Activated gamma-delta T cell treated with anti-CD3 and anti-CD28 coated beads, Interleukin-2, amount 50 U/mL, for 16 hours (primary cell): Measurements from ENCODE around the gene CAMKV.
A peak's percentile ranks its signal among the peaks of the same experiment; 100 is the strongest.

Source experiments
- DNase-seq: peaks from one replicate; pipeline ENCODE4 v3.0.0-alpha.2; 2020; ENCODE audit warnings: low read depth

The CAMKV gene

DNA sequence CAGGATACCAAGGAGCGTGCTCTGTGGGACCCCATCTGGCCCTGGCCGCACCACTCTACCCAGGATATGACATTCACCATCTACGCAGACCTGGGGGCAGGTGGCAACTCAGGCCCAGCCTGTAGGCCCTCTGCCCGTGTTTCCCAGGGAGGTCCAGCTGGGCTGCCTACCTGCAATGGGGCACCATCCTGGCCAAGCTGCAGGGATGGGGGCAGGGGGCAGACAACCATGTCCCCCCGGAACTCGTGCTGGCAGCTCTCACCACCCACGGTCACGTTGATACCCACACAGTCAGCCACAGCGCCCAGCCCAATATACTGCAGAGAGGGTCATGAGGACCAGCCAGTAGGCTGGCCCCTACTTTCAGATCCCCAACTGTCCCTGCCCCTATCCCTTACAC, 26.1 kb upstream of the CAMKV start:
- DNase-seq = no peak

DNA sequence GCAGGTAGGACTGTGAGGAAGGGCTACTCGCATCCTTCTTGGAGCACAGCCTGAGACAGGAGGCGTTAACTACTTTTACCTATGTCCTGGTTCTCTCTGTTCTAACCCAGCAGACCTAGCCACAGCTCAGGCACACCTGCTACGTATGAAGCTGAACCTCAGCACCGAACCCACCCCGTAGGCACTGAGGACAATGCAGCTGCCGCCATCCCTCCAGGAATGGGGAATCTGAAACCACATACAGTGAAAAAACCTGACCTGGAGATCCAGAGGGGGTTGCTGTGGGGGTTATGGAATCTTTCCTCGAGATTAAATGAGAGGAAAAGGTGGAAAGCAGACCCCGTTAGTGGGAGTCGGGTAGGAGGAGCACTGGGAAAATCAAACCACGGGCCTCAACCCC, 19.6 kb upstream of the CAMKV start:
- no peak for DNase-seq

DNA sequence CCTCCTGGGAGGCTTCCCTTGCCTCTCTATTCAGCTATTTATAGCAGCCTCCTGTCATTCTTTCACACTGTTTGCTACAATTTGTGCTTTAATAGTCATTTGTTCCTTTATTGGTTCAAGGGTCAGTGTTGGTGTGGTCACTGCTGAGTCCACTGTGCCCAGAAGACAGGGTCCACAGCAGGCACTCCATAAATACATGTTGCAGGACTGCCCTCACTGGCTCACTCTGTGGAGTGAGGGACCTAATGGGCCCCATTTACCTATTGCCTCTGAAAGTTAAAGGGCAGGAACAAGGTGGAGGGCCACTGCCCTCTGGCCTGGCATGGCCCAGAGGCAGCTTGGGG, 17.2 kb upstream of the CAMKV start:
- DNase-seq = no peak

DNA sequence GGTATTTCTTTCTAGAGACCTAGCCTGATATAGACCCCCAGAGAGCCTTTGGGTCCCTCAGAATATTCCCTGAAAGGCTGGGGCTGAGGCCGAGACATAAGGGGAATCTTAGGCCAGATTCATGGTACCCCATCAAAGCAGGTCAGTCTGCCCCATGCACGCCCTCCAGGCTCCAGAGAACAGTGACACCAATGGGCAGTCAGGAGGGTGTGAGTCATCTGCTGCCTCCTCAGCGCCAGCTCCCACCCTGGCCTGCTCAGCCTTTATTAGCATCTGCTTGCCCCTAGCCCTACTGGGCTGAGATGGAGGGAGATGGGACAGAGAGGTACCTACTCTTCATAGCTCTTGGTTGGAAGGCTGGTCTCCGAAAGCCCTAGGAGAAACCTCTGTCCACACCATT, 14.3 kb upstream of the CAMKV start:
- no peak for DNase-seq

DNA sequence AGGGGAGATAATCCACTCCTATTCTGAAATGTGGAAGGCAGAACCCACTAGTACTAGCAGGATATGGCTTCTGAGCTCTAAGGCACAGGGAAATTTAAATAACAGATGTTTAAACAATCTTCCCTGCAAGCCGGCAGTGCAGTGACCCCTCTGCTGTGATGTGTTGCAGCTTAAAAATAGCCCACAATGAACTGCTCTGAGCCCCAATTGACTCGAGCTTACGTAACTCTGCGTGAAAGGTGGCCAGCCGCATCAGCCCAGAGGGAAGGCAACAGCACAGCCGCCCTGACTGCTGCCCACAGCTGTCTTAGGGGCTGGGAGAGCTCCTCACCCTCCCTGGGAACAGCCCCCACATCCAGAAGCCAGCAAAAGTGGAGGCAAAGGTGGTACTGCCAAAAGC, 12.5 kb upstream of the CAMKV start:
- no peak for DNase-seq

DNA sequence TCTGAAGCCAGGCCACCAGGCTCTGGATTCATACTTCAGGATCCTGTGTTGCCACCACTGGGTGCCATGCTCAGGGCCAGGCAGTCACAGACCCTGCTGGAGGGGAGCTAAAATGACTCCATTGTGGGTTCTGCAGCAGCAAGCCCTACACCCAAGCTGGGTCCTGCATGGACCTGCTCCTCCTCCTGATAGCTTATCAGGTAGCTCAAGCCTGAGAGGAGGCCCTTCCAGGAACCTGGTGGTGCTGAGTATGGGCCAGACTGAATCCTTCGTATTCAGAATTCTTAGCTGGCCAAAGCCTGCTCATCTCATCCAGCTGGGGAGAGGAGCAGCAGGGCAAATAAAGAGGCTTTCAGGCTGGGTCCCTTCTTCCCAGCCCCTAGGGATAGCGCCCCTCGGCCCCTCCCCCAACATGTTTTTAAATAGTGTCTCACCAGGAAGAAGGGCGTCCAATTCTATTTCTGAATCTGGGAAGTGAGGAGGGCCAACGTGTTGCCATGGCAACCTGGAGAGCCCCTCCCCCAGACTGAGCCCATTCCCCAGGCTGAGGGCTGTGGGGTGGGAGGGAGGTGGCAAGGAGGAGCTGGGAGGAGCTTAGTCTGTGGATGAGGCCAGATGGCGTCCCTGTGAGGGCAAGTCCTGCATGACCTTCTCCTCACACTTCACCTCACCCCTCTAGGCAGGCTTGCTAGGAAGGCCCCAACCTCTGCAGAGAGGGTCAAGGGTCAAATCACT, 11.0 kb upstream of the CAMKV start:
- DNase-seq = no peak

DNA sequence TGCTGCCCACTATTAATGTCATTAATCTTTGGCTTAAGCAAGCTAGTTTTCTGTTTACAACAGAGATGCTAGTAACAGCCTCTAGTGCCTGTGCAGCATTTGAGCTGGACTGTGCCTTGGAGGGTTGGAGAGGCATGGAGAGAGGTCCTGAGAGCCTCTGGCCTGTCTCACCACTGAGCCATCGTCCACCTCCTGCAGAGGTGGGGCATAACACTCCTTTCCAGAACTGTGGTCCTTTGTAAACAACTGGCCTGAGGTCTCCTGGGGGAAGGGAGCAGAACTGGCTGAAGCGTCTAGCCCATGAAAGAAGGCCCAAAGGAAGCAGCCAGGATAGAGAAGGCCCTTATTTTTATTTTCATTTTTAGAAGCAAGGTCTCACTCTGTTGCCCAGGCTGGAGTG, 10.0 kb upstream of the CAMKV start:
- DNase-seq = no peak

DNA sequence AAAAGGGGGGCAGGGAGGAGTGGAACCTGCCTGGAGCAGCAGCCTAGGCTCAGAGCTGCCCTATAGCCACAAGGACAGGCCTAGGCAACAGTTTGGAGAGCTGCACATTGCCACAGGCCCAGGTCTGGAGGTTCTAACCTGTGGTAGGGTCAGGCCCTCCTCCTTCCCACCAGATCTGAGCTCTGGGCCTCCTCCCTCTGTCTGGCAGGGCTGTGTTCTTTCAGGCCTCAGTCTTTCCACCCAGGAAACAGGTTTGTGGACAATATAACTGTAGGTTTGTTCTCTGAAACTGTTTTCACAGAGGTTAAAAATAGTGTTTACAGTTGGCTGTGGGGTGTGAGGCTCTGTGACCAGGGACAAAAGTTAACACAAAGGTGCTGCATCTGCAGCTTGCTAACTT, 9.0 kb upstream of the CAMKV start:
- DNase-seq = no peak

DNA sequence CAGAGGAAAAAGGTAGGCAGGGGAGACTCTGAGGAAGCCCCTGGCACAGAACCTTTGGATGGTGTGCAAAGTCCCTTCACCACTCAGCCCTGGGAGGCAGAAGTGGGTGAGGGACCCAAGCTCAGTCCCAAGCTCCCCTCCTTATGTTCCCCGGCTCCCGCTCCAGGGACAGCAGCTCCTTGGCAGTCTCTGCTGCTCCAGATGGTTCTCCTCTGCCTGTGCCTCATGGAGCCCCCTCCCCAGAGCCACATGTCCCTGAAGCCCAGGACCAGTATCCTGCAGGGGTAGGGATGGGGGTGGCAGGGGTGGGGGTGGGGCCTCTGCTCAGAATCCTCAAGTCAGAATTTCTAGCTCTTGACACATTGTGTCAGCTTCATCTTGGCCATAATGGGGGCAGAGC, 8.0 kb upstream of the CAMKV start:
- no peak for DNase-seq

DNA sequence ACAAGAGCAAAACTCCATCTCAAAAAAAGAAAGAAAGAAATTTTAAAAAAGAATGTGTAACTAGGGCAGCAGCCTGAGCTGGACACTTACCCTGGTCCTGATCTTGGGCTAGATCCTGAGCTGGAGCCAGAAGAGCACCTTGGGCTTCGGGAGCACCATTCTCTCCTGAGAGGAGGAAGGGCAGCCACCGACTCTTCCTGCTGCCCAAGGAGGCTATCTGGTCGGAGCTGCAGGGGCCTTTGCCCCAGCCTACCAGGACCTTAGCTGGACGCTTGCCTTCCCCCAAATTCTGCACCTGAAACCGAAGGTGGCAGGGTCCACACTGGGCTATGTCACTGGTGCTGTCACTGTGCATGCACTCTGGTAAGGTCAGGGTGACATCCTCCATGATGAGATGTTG, 6.9 kb upstream of the CAMKV start:
- no peak for DNase-seq

DNA sequence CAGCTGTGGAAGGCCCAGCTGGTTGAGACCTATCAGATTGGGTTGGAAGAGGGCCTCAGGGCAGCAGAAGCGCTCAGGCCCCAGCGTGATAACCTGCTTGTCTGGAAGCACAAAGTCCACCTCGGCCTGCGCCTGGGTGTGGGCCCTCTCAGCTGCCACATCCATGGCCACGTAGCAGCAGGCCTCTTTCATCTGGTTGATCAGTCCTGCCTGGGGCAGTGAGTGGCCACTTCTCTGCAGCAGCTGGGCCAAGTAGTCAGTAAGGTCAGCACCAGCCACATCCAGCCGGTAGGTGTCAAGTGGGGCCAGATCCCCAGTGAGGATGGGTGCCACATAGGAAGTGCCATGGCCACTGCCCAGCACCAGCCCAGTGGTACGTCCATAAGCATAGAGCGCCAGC, 3.9 kb upstream of the CAMKV start:
- DNase-seq = no peak

DNA sequence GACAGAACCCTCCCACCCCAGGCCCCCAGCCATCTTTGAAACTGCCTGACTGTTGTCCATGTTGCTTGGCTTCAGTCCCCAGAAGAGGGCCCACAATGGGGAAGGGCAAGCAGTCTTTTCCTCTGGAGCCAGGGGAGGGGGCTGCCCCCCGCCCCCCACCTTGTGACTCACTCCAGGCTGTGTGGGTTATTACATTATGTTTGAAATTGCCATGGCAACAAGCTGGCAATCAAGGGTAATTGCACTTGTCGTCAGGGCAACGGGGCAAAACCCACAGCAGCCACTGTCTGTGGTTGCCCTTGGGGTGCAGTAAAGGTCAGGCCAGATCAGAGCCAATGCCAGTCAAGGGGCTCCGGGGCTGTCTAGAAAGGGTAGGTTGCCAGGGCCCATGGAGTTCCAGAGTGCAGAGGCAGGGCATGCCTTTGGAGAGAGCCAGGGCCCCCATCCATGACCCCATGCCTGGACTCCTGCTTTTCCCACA, 3.1 kb upstream of the CAMKV start:
- DNase-seq = no peak

DNA sequence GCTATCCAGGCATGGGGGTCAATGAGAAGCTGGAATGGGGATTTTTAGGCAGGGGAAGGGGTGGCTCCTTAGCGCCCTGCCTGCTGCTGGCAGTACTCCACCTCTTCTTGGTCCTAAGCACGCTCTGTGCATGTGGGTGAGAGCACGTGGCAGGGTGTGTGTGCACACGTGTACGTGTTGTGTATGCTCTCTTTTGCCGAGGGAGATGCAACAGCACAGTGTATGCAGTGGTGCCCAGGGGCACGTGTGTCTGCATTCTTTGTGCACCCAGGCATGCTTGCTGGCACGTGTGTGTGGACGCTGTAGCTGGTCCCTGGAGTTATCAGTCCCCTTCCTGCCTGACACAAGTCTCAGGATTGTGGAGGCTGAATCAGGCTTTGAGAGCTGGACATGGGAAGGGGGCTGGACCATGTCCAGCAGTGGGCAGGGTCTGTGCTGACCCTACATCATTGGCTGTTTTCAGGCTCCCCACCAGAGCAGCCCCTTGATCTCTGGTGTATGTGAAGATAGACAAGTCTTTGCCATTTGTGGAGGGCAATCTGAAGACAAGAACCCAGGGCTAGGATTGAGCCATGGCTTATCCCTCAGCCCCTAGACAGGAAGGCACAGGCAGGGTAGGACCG, 1.9 kb upstream of the CAMKV start:
- DNase-seq = no peak

DNA sequence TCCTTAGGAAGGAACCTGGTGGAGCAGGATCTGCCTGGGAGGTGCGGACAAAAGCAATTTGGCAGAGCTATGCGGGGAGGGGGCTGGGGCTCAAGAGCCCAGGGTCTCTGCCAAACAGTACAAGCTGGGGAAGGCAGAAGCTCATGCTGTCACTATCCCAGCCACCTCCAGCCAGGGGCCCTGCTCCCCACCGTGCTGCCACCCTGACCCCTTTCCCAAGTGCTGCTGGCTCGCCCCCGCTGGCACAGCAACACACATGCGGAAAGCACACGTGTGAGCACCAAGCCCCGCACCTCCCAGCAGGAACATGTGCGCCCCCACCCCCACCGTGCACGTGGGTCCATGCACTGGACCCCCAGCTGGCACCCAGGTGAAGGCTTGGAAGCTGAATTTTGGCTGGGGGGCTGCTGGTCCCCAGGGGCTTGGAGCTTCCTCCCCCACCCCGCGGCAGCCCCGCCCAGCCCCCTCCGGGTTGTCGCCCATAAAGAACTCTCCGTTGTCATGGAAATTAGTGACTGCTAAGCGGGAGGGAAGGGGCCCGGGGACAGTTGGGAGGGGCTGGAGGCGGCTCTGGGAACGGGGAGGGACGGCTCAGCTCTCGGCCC, 742 bp downstream of the CAMKV start:
- DNase-seq = no peak

DNA sequence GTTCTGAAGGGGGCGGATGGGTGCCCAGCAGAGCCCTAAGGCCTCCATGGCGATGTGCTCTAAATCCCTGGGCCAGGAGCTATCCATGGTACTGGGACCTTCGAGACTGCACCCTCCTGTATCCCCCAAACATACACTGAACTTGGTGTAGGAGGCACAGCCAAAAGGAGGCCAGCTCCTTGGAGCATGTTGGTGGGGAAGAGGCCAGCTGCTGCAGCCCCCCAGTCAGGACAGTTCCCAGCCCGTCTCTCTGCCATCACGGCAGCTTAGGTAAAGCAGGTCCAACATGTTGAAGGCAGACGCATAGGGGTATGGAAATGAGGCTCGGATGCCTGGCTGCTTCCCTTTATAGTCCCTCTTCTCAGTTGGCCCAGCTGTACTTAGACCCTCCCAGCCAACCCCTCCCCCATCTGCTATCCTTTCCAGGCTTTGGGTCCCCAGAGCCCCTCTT, 1.8 kb downstream of the CAMKV start:
- DNase-seq = no peak

DNA sequence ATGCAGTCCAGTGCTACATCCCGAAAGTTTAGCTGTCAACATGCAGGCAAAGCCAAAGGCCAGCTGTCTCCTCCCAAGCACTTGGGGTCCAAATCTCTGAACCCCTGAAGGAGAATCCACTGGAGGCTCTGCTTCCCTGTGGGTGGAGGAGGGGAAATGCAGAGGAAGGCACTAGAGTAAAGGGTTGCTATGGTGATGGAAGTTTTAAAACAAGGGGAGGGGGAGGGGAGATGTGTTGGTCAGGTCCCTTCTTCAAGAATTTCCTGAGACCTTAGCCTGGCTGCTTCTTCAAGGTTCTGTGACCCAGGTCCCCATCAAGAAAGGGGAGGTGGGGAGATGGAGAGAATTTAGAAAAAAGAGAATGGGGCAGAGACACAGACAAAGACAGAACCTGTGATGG, 2.3 kb downstream of the CAMKV start:
- no peak for DNase-seq

DNA sequence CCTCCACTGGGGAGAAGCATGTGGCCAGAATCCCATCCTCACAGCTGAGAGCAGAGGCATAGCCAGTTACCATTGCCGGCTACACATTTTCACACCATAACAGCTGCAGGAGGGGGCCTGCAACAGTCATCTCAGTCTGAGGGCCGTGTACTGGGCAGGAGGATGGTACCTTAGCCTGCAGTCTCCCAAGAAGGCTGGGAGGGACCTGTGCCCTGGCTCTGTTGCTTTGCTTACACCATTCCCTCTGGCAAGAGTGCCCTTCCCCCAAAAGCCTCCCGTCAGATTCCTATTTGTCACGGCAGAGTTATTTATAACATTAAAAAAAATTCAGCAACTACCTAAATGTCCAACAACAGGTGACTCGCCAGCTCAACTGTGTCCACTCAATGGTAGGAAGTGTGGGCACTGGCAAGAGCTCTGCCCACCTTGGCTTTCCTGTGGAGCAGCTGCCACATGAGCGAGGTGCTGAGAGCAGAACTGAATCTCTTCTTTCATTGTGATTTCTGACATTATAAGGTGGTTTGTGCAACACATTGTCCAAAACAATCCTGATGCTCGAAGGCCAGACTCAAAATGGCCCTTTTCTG, 4.4 kb downstream of the CAMKV start:
- no peak for DNase-seq

DNA sequence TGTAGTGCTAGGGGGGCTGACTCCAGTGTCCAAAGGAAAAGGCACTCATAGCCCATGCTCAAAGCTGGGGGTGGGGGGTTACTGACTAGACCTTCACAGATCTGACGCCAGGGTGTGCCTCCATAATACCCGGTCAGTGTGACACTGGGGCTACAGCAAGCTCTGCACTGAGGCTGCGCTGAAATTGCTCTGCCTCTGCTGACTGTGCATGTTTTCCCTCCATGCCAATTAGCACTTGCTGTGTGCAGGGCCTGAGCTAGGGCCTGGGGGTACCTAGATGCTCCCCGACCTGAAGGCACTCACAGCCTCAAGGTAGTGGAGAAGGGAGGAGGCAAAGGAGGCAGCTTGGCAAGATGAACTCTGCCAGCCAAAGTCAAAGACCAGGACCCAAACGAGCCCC, 5.2 kb downstream of the CAMKV start:
- DNase-seq = no peak

DNA sequence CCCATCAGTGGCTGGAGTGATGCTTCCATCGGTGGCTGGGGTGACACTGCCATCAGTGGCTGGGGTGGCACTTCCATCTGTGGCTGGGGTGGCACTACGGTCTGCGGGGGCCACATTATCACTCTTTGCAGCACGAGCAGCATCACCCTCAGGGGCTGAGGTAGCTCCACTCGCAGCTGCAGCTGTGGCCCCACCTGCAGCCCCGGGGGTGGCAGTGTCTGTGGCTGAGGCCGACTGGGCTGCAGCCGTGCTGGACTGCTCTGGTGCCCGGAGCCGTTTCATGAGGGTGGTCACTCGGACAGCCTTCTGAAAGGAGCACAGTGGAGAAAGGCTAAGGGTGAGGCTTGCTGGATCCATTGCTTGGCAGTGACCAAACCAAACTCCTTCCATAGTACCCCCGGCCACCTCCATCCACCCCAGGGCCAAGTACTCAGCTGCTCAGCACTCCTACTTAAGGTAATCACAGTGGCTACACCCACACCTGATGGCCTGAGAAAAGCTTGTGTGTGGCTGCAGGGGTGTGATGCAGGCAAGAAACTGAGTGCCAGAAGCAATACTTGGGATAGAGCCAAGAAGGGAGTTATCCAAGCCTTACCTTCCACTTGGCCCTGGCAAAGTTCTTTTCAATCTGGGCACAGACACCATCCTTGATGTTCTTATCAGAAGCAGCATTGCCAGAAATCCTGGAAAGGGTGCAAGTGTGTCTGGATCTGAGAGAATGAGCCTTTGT, 10.0 kb downstream of the CAMKV start:
- no peak for DNase-seq

DNA sequence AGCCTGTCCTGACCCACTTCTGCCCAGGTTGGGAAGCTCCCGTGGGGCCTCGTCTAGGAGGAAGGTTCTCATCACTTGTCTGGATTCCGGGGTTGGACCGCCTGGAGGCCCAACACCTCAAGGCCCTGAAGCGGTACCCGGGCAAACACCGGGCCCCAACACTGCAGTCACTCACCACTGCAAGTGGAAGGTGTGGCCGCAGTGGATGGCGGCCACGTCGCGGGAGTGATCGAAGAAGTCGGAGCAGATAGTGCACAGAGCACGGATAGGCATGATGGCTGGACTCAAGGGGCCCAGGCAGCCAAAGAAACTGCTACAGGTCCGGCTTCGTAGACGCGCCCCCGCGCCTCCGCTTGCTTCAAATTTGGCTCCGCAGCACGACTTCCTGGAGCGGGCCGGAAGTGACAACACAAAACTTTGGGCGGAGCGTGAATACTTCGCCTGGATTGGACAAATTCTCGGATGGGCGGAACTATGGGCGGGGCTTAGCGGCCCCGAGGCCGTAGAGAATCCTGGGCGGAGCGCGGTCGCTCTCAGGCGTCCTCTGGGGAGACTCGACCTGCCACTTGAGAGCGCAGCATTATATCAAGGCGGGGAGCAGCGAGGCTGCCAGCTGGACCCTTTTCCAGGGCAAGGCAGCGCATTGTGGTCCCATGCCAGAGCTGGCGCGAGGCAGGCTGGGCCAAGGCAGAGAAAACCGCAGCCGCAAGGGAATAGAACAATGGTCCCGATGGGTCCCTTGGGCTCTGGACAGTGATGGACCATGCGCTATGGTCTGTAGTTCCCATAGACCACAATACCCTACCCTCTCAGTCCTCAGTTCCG, 13.3 kb downstream of the CAMKV start, which contains the start of gene TRAIP:
Gene TRAIP (minus strand): TSS at position 384 of the 825 bp plus-strand sequence. CDS start 111 bp downstream, at position 273.
- peak; percentile 91 for DNase-seq

DNA sequence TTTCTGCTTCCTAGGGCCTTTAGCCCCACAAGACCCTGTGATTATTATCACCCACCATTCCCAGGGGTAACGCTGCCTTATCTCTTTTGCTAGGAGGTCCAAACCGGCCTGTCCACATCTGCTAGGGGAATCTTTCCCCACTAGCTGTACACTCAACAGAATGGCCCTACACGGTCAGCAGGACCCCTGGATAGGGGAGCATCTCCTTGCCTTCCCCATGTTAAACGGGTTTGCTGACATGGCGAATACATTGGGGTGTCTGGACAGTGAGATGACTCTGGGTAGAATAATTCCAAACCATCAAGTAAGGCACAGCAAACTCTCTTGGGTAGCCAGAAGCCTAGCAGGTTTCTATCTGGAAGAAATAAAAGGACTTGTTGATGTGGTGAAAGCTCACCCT, 14.0 kb downstream of the CAMKV start:
- DNase-seq = no peak

DNA sequence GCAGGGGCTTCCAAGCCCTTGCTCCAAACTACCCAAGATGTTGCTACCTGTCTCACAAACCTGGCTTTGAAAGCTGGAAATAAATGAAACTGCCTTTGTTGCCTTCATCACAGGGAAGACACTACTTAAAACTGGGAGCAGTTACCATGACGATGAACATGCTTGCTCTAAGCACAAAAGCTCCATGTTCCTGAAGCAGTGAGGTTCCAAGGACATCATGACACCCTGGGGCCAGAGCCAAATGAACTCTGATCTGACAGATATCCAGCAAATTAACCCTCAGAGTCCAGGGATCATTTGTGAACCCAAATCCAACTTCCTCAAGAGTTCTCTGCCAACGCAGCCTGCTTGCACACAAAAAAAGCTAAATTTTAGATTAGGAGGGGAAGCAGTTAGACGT, 24.0 kb downstream of the CAMKV start:
- DNase-seq = no peak
